Amniotic epithelial cell (primary cell): ENCODE measurements around the gene SYDE2.
"Not testable (repeated sequence)": the region's sequence is repeated elsewhere in the genome, so short reads cannot be mapped to it uniquely, and the experiment has no call there.

ENCODE experiments used
- DNase-seq: peaks from one replicate; pipeline ENCODE4 v3.0.0-alpha.2; 2010; ENCODE audit warnings: low read depth

Gene SYDE2

GRCh38 chr1:85200463-85201339 is at the start of gene SYDE2:
Gene SYDE2 (minus strand): TSS chr1:85201016. CDS start chr1:85200996, 20 bp downstream.
- peak; percentile 74 for DNase-seq

GRCh38 chr1:85249042-85249441 is 48.2 kb upstream of the SYDE2 start:
- DNase-seq: not testable (repeated sequence)

GRCh38 chr1:85245891-85246290 is 45.1 kb upstream of the SYDE2 start:
- peak; percentile 86 for DNase-seq

GRCh38 chr1:85245456-85245855 is 44.6 kb upstream of the SYDE2 start:
- peak; percentile 54 for DNase-seq

GRCh38 chr1:85244271-85245061 is 43.6 kb upstream of the SYDE2 start:
- peak; percentile 67 for DNase-seq

GRCh38 chr1:85243372-85243771 is 42.6 kb upstream of the SYDE2 start:
- DNase-seq: no peak

- DNase-seq: no peak
These were observed 39.8 kb upstream of the SYDE2 start for GRCh38 chr1:85240643-85241042.

GRCh38 chr1:85240174-85240601 is 39.4 kb upstream of the SYDE2 start:
- DNase-seq: peak; percentile 14

GRCh38 chr1:85237613-85238012 is 36.8 kb upstream of the SYDE2 start:
- DNase-seq: no peak

- no peak for DNase-seq
These were observed 29.6 kb upstream of the SYDE2 start for GRCh38 chr1:85230305-85230977.

- DNase-seq: no peak
These were observed 28.8 kb upstream of the SYDE2 start for GRCh38 chr1:85229574-85230097.

GRCh38 chr1:85228972-85229371 is 28.2 kb upstream of the SYDE2 start:
- no peak for DNase-seq

GRCh38 chr1:85225624-85226380 is 25.0 kb upstream of the SYDE2 start:
- peak; percentile 57 for DNase-seq

- DNase-seq: no peak
These were observed 24.2 kb upstream of the SYDE2 start for GRCh38 chr1:85224734-85225623.

- DNase-seq: no peak
These were observed 23.5 kb upstream of the SYDE2 start for GRCh38 chr1:85224295-85224694.

GRCh38 chr1:85223334-85223733 is 22.5 kb upstream of the SYDE2 start:
- no peak for DNase-seq

- peak; percentile 21 for DNase-seq
These were observed 20.0 kb upstream of the SYDE2 start for GRCh38 chr1:85220756-85221201.

- no peak for DNase-seq
These were observed 19.2 kb upstream of the SYDE2 start for GRCh38 chr1:85219853-85220610.

- no peak for DNase-seq
These were observed 15.9 kb upstream of the SYDE2 start for GRCh38 chr1:85216697-85217096.

GRCh38 chr1:85214654-85215053 is 13.8 kb upstream of the SYDE2 start:
- no peak for DNase-seq
